Measurements from ENCODE around the gene INAFM1.
A peak's percentile ranks its signal among the peaks of the same experiment; 100 is the strongest.

Gene INAFM1

GRCh38 chr19:47312366-47313006, 37.8 kb downstream of the INAFM1 start:
- DNase-seq: no peak

- DNase-seq: no peak
Measured at GRCh38 chr19:47313754-47314295, 39.1 kb downstream of the INAFM1 start.

GRCh38 chr19:47315125-47315821, 40.6 kb downstream of the INAFM1 start:
- peak in 1 of 2 experiments; percentile 54 for DNase-seq

GRCh38 chr19:47316513-47316912, 41.8 kb downstream of the INAFM1 start:
- DNase-seq: no peak

GRCh38 chr19:47319923-47320871, 45.5 kb downstream of the INAFM1 start:
- no peak for DNase-seq

- DNase-seq: no peak
Measured at GRCh38 chr19:47321630-47322029, 46.9 kb downstream of the INAFM1 start.

GRCh38 chr19:47322058-47322457, 47.4 kb downstream of the INAFM1 start:
- DNase-seq: no peak

GRCh38 chr19:47323409-47323808, 48.7 kb downstream of the INAFM1 start:
- no peak for DNase-seq

GRCh38 chr19:47323872-47324271, 49.2 kb downstream of the INAFM1 start:
- DNase-seq: no peak

GRCh38 chr19:47324502-47324901, 49.8 kb downstream of the INAFM1 start:
- DNase-seq: no peak
